MCF 10A (cell line): ENCODE data around the gene HMG20A. TPM values are rescaled to one million over a fixed set of nuclear protein-coding genes. Genes with fewer than 3 reads are reported as not detected.

Experiments
- BruUV-seq: library from RNA; stranded (reverse); fragments of 400-500 nt; replicated peaks from 2 replicates; lab custom pipeline; 2021; lab: Mats Ljungman, UMichigan
- CTCF ChIA-PET: fragments of 300-600 bp; sonication (Branson Sonifier 250); formaldehyde crosslinking; extraction: SDS; loops from one replicate; lab custom pipeline; 2021; ENCODE audit warnings: antibody characterized with exemption, inconsistent platforms; lab: Yijun Ruan, JAX
- POLR2A ChIA-PET: fragments of 300-600, 350-650 bp; sonication (Branson Sonifier 250); formaldehyde crosslinking; extraction: SDS; loops from one replicate; lab custom pipeline; 2020; ENCODE audit warnings: antibody characterized with exemption, inconsistent platforms; lab: Yijun Ruan, JAX
- DNase-seq: peaks from one replicate; pipeline ENCODE4 v3.0.0-alpha.2; 2018; ENCODE audit not compliant: unreplicated experiment
- H3K27ac Mint-ChIP-seq: one replicate; pipeline ENCODE4 v1.8.0; 2022; ENCODE audit warnings: mild to moderate bottlenecking, low read depth, mixed read lengths; ENCODE audit not compliant: unreplicated experiment
- H3K27me3 Mint-ChIP-seq: one replicate; pipeline ENCODE4 v1.8.0; 2022; ENCODE audit warnings: mixed read lengths; ENCODE audit not compliant: insufficient read depth, unreplicated experiment
- H3K36me3 Mint-ChIP-seq: one replicate; pipeline ENCODE4 v1.8.0; 2022; ENCODE audit warnings: mild to moderate bottlenecking, moderate library complexity, mixed read lengths; ENCODE audit not compliant: insufficient read depth, unreplicated experiment
- H3K4me1 Mint-ChIP-seq: one replicate; pipeline ENCODE4 v1.8.0; 2022; ENCODE audit warnings: mixed read lengths; ENCODE audit not compliant: insufficient read depth, unreplicated experiment
- H3K4me3 Mint-ChIP-seq: one replicate; pipeline ENCODE4 v1.8.0; 2022; ENCODE audit warnings: mild to moderate bottlenecking, moderate library complexity, mixed read lengths; ENCODE audit not compliant: unreplicated experiment
- H3K9me3 Mint-ChIP-seq: one replicate; pipeline ENCODE4 v1.8.0; 2022; ENCODE audit warnings: mixed read lengths; ENCODE audit not compliant: unreplicated experiment
- CTCF ChIP-seq: fragments of 200-600 bp; IDR thresholded peaks from one replicate; pipeline ENCODE4 v1.8.0; 2022; ENCODE audit warnings: antibody characterized with exemption, mild to moderate bottlenecking; ENCODE audit not compliant: unreplicated experiment
- intact Hi-C: fragments of 100-400 bp; cut with micrococcal nuclease; formaldehyde crosslinking; loops from 2 replicates; pipeline ENCODE4 v1.14.1; 2022
- total RNA-seq: library from RNA; stranded (reverse); gene quantifications from 2 replicates; pipeline ENCODE4 v1.2.3, GENCODE V29; 2022

The HMG20A gene
- total RNA-seq, 1 experiment from 2014 or later, result 39.7 TPM

GRCh38 chr15:77487469-77487842 is 66.8 kb downstream of the HMG20A start:
- Mint-ChIP-seq H3K36me3 (peaks cover 42% of the 10 kb centered on the region), H3K4me1 (peaks cover 6% of the 10 kb centered on the region), H3K4me3 (no peak overlapping the region), H3K27me3 (no peaks in the 10 kb centered on the region), H3K9me3 (no peaks in the 10 kb centered on the region), H3K27ac (no peak overlapping the region)
- no peak for DNase-seq
- intact Hi-C loops, result no loop called here
- CTCF ChIA-PET, result interaction anchor here (0.7 to 3.1 kb wide), 4 partner anchors 9 to 380 kb away, joined by 3 to 15 read pairs (median 4); no protein-coding TSS in a partner anchor
- no peak for TF ChIP-seq CTCF
- POLR2A ChIA-PET, result interaction anchor here (1.1 to 1.3 kb wide), 2 partner anchors 10 kb away, joined by 3 to 4 read pairs; no protein-coding TSS in a partner anchor
- BruUV-seq, result no TSS peak

GRCh38 chr15:77487888-77488287 is 67.2 kb downstream of the HMG20A start:
- ChIA-PET POLR2A (interaction anchor here (0.8 to 1.3 kb wide), 2 partner anchors 8 to 10 kb away, joined by 3 to 4 read pairs; no protein-coding TSS in a partner anchor), CTCF (interaction anchor here (0.7 to 3.1 kb wide), 4 partner anchors 9 to 55 kb away, joined by 3 to 15 read pairs (median 4); no protein-coding TSS in a partner anchor)
- H3K4me3 Mint-ChIP-seq, result no peak overlapping the region
- no peaks in the 10 kb centered on the region for H3K27me3 Mint-ChIP-seq
- peaks cover 2% of the 10 kb centered on the region for H3K4me1 Mint-ChIP-seq
- TF ChIP-seq CTCF, result no peak
- peaks cover 41% of the 10 kb centered on the region for H3K36me3 Mint-ChIP-seq
- intact Hi-C loops, result no loop called here
- DNase-seq, result no peak
- no peaks in the 10 kb centered on the region for H3K9me3 Mint-ChIP-seq
- no peak overlapping the region for H3K27ac Mint-ChIP-seq
- no TSS peak for BruUV-seq

GRCh38 chr15:77489647-77490046 is 69.0 kb downstream of the HMG20A start:
- Mint-ChIP-seq H3K4me3 (no peak overlapping the region), H3K36me3 (peaks cover 32% of the 10 kb centered on the region), H3K27ac (no peak overlapping the region), H3K4me1 (no peaks in the 10 kb centered on the region), H3K9me3 (no peaks in the 10 kb centered on the region), H3K27me3 (no peaks in the 10 kb centered on the region)
- no peak for DNase-seq
- intact Hi-C loops, result no loop called here
- TF ChIP-seq CTCF, result no peak
- ChIA-PET POLR2A (no interaction called here), CTCF (interaction anchor here (0.8 kb wide), 1 partner anchor 467 kb away, joined by 4 read pairs; no protein-coding TSS in a partner anchor)
- no TSS peak for BruUV-seq

GRCh38 chr15:77493324-77493907 is 72.7 kb downstream of the HMG20A start:
- Mint-ChIP-seq H3K9me3 (no peaks in the 10 kb centered on the region), H3K27me3 (no peaks in the 10 kb centered on the region), H3K4me3 (no peak overlapping the region), H3K36me3 (peaks cover 18% of the 10 kb centered on the region), H3K27ac (no peak overlapping the region), H3K4me1 (peaks cover 7% of the 10 kb centered on the region)
- no peak for DNase-seq
- ChIA-PET POLR2A (interaction anchor here (1.1 to 1.2 kb wide), 2 partner anchors 11 to 14 kb away, joined by 4 to 5 read pairs; no protein-coding TSS in a partner anchor), CTCF (interaction anchor here (0.6 to 2.6 kb wide), 5 partner anchors 51 to 1380 kb away, joined by 3 to 8 read pairs (median 5); no protein-coding TSS in a partner anchor)
- no TSS peak for BruUV-seq
- TF ChIP-seq CTCF, result no peak
- intact Hi-C loops, result no loop called here
